Pancreas (tissue), 10 donors: ENCODE data around the gene PTGES2. TPM values are rescaled to one million over a fixed set of nuclear protein-coding genes. Genes with fewer than 3 reads are reported as not detected.

Source experiments
- ATAC-seq, 4 donors: fragments of 200-7000 bp; cut with Tn5 transposase; one replicate each; pipeline versions ENCODE4 v1.8.0 to v1.9.1; 2020; ENCODE audit warnings: mild to moderate bottlenecking in 4 of 4, moderate library complexity in 4 of 4
- DNase-seq, 6 donors: peaks; one replicate each; pipeline ENCODE4 v3.0.0-alpha.2; 2020
- FAIRE-seq: peaks from 2 replicates; lab custom pipeline; 2012; peaks lifted over from hg19 to GRCh38; lab: Jason Lieb, UNC
- H3K27ac ChIP-seq, 4 donors: fragments of 200-600 bp; sonication (generic); 1 replicate in 3 of 4; 2 replicates in 1 of 4; pipeline versions ENCODE4 v1.5.0 to v1.8.0; 2020
- H3K27me3 ChIP-seq, 4 donors: fragments of 200-600 bp; one replicate each; pipeline ENCODE4 v1.8.0; 2021
- H3K36me3 ChIP-seq, 3 donors: fragments of 200-600 bp; sonication (generic) in 1 of 3; one replicate each; pipeline versions ENCODE4 v1.5.0 to v1.8.0; 2020 to 2021
- H3K4me1 ChIP-seq, 3 donors: fragments of 200-600 bp; one replicate each; pipeline ENCODE4 v1.8.0; 2021
- H3K4me3 ChIP-seq, 4 donors: fragments of 200-600 bp; sonication (generic) in 2 of 4; one replicate each; pipeline versions ENCODE4 v1.5.0 to v1.8.0; 2020 to 2021
- H3K9me3 ChIP-seq, 4 donors: fragments of 200-600 bp; one replicate each; pipeline ENCODE4 v1.8.0; 2021
- CTCF ChIP-seq, 4 donors: fragments of 200-600 bp; sonication (generic) in 3 of 4; IDR thresholded peaks; one replicate each; pipeline versions ENCODE4 v1.5.0 to v1.8.0; 2021; ENCODE audit warnings: antibody characterized with exemption in 4 of 4
- WGBS, 2 donors: extraction: QIAGEN DNeasy Blood & Tissue Kit; methylation state at CpG; one replicate each; pipeline ENCODE4 v1.1.7; 2013; 5-methylcytosine and 5-hydroxymethylcytosine counted together
- intact Hi-C, 3 donors: fragments of 100-400 bp; cut with DNase I; formaldehyde crosslinking; loops; one replicate each; pipeline versions ENCODE4 v1.11.1 to v1.14.2; 2022
- polyA plus RNA-seq, 2 donors: library from polyadenylated mRNA; stranded (reverse); fragments of 200-250 nt; gene quantifications; one replicate each; pipeline ENCODE4 v1.2.3, GENCODE V29; 2013
- total RNA-seq, 6 donors: library from RNA; stranded (reverse); fragmentation: NEBNext Ultra II Directional in 4 of 6; extraction: Animal tissue kit (Norgen Biotek cat#: 25700) in 4 of 6; gene quantifications; one replicate each; pipeline versions ENCODE4 v1.2.1 to v1.2.4, GENCODE V29; 2021 to 2023
- donor health status: healthy with polysubstance abuse.
- donor health status: DM: no; HTN: no; CAD: no; lungs with moderate emphysema.
- donor health status: DM: no; HTN: no; CAD: no.
- donor health status: control.
- donor health status: control.
- donor health status: Bipolar disorder and iron deficiency.
- donor health status: DM: yes; HTN: yes; CAD: no.
- donor health status: DM: no; HTN: no; CAD: no.
- donor health status: DM: no; HTN: no; CAD: no.
- donor health status: DM: yes; HTN: yes; CAD: no.

PTGES2 gene
- total and polyA plus RNA-seq, 8 donors: 25.4 to 78.5 (median 38.4) TPM

GRCh38 chr9:128169492-128169891 lies 42.0 kb upstream of the PTGES2 start:
- intact Hi-C loops: no loop called here
- Histone ChIP-seq H3K4me1 (no peaks in the 10 kb centered on the region), H3K9me3 (no peaks in the 10 kb centered on the region), H3K36me3 (peaks cover 0 to 48% (median 2%) of the 10 kb centered on the region in 3 donors), H3K27me3 (no peaks in the 10 kb centered on the region), H3K27ac (no peak overlapping the region), H3K4me3 (no peak overlapping the region)
- DNase-seq (no peak), FAIRE-seq (no peak), ATAC-seq (no peak)
- 82 to 85% methylated on average over 8 of the region's 8 CpGs for WGBS, 2 donors
- TF ChIP-seq CTCF (IDR thresholded peaks at IDR 0.05): no peak

GRCh38 chr9:128168731-128169308 lies 41.3 kb upstream of the PTGES2 start:
- DNase-seq: no peak
- no peak for ATAC-seq
- Histone ChIP-seq H3K27me3 (no peaks in the 10 kb centered on the region), H3K27ac (no peak overlapping the region), H3K9me3 (no peaks in the 10 kb centered on the region), H3K36me3 (peaks cover 0 to 48% (median 2%) of the 10 kb centered on the region in 3 donors), H3K4me1 (no peaks in the 10 kb centered on the region), H3K4me3 (no peak overlapping the region)
- 86 to 88% methylated on average over 8 of the region's 8 CpGs for WGBS, 2 donors
- no peak for FAIRE-seq
- intact Hi-C loops: no loop called here
- no peak for TF ChIP-seq CTCF (IDR thresholded peaks at IDR 0.05)

- no peak for ATAC-seq
- Histone ChIP-seq H3K4me3 (no peak overlapping the region), H3K27me3 (no peaks in the 10 kb centered on the region), H3K4me1 (peaks cover 0 to 3% (median 0%) of the 10 kb centered on the region in 3 donors), H3K9me3 (no peaks in the 10 kb centered on the region), H3K36me3 (peaks cover 0 to 48% (median 2%) of the 10 kb centered on the region in 3 donors), H3K27ac (no peak overlapping the region)
- no peak for FAIRE-seq
- no peak for DNase-seq
- intact Hi-C loops: no loop called here
- TF ChIP-seq CTCF (IDR thresholded peaks at IDR 0.05): no peak
- WGBS, 2 donors: 97 to 99% methylated on average over 4 of the region's 4 CpGs
These were observed 39.7 kb upstream of the PTGES2 start for GRCh38 chr9:128167209-128167608.

- FAIRE-seq: no peak
- Histone ChIP-seq H3K27me3 (no peaks in the 10 kb centered on the region), H3K36me3 (peaks cover 0 to 48% (median 2%) of the 10 kb centered on the region in 3 donors), H3K4me3 (no peak overlapping the region), H3K4me1 (peaks cover 0 to 8% (median 3%) of the 10 kb centered on the region in 3 donors), H3K27ac (no peak overlapping the region), H3K9me3 (no peaks in the 10 kb centered on the region)
- DNase-seq: no peak
- no peak for ATAC-seq
- 95 to 97% methylated on average over 18 of the region's 18 CpGs for WGBS, 2 donors
- TF ChIP-seq CTCF (IDR thresholded peaks at IDR 0.05): no peak
- intact Hi-C loops: no loop called here
These were observed 38.6 kb upstream of the PTGES2 start for GRCh38 chr9:128166169-128166568.

GRCh38 chr9:128164307-128164885 lies 36.9 kb upstream of the PTGES2 start:
- intact Hi-C loops: no loop called here
- Histone ChIP-seq H3K36me3 (peaks cover 0 to 42% (median 0%) of the 10 kb centered on the region in 3 donors), H3K27ac (no peak overlapping the region), H3K4me3 (no peak overlapping the region), H3K27me3 (no peaks in the 10 kb centered on the region), H3K9me3 (no peaks in the 10 kb centered on the region), H3K4me1 (peaks cover 0 to 13% (median 3%) of the 10 kb centered on the region in 3 donors)
- no peak for FAIRE-seq
- no peak for ATAC-seq
- 85% methylated on average over 14 of the region's 14 CpGs for WGBS, 2 donors
- DNase-seq: no peak
- TF ChIP-seq CTCF (IDR thresholded peaks at IDR 0.05): no peak
